Mucosa of descending colon (tissue), 3 donors: ENCODE results near the gene CCDC190. TPM values are rescaled to one million over a fixed set of nuclear protein-coding genes. Genes with fewer than 3 reads are reported as not detected.

Experiments used
- ATAC-seq: fragments of 200-7000 bp; cut with Tn5 transposase; one replicate; pipeline ENCODE4 v1.9.1; 2020; ENCODE audit warnings: mild to moderate bottlenecking, moderate library complexity
- DNase-seq, 3 donors: peaks; one replicate each; pipeline ENCODE4 v3.0.0-alpha.2; 2020
- H3K36me3 ChIP-seq: fragments of 200-600 bp; one replicate; pipeline ENCODE4 v1.8.0; 2021; ENCODE audit warnings: low read depth, mild to moderate bottlenecking
- H3K4me1 ChIP-seq: fragments of 200-600 bp; one replicate; pipeline ENCODE4 v1.8.0; 2021; ENCODE audit warnings: low read depth, mild to moderate bottlenecking
- H3K4me3 ChIP-seq: fragments of 200-600 bp; one replicate; pipeline ENCODE4 v1.8.0; 2021; ENCODE audit warnings: mild to moderate bottlenecking
- H3K9me3 ChIP-seq: fragments of 200-600 bp; one replicate; pipeline ENCODE4 v1.8.0; 2021; ENCODE audit warnings: mild to moderate bottlenecking
- intact Hi-C, 2 donors: fragments of 100-400 bp; cut with DNase I in 1 of 2; cut with micrococcal nuclease in 1 of 2; formaldehyde crosslinking; loops; one replicate each; pipeline versions ENCODE4 v1.11.0 to v1.11.1; 2022; cut with DNase I, micrococcal nuclease
- total RNA-seq, 3 donors: library from RNA; stranded (reverse); fragmentation: NEBNext Ultra II Directional in 2 of 3; extraction: Animal tissue kit (Norgen Biotek cat#: 25700) in 2 of 3; gene quantifications; one replicate each; pipeline versions ENCODE4 v1.2.1 to v1.2.4, GENCODE V29; 2021 to 2023
- TF ChIP-seq, protein P1 (sequence below): fragments of 200-600 bp; IDR thresholded peaks from one replicate; pipeline ENCODE4 v1.8.0; 2022; ENCODE audit warnings: antibody characterized with exemption, mild to moderate bottlenecking
- donor health status: DM: no; HTN: no; CAD: no; lungs with moderate emphysema.
- donor health status: DM: no; HTN: no; CAD: no.
- donor health status: DM: no; HTN: yes; CAD: no.

The CCDC190 gene
- total RNA-seq, 3 donors from 2014 or later = not detected

DNA sequence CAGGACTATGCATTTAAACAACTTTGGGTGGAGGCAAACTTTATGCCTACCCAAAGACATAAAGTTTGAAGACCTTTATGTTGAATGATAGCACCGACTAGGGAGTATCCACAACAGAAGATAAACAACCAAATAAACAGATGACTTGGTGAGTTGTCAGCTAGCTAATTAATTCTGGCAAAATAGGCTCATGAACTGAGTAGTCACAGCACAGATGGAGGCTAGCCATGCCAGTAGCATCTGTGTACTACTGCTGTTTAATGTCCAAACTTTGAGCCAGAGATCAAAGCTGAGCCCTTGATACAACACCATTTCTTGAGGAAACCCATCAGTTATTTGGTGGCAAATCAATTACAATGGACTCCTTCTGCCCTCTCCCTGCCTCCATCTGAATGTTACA lies 40.3 kb upstream of the CCDC190 start:
- Histone ChIP-seq H3K4me3 (no peak overlapping the region), H3K4me1 (no peaks in the 10 kb centered on the region), H3K9me3 (no peaks in the 10 kb centered on the region), H3K36me3 (no peaks in the 10 kb centered on the region)
- TF ChIP-seq, protein P1, sequence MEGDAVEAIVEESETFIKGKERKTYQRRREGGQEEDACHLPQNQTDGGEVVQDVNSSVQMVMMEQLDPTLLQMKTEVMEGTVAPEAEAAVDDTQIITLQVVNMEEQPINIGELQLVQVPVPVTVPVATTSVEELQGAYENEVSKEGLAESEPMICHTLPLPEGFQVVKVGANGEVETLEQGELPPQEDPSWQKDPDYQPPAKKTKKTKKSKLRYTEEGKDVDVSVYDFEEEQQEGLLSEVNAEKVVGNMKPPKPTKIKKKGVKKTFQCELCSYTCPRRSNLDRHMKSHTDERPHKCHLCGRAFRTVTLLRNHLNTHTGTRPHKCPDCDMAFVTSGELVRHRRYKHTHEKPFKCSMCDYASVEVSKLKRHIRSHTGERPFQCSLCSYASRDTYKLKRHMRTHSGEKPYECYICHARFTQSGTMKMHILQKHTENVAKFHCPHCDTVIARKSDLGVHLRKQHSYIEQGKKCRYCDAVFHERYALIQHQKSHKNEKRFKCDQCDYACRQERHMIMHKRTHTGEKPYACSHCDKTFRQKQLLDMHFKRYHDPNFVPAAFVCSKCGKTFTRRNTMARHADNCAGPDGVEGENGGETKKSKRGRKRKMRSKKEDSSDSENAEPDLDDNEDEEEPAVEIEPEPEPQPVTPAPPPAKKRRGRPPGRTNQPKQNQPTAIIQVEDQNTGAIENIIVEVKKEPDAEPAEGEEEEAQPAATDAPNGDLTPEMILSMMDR = no peak
- DNase-seq = no peak
- intact Hi-C loops = no loop called here
- no peak for ATAC-seq

DNA sequence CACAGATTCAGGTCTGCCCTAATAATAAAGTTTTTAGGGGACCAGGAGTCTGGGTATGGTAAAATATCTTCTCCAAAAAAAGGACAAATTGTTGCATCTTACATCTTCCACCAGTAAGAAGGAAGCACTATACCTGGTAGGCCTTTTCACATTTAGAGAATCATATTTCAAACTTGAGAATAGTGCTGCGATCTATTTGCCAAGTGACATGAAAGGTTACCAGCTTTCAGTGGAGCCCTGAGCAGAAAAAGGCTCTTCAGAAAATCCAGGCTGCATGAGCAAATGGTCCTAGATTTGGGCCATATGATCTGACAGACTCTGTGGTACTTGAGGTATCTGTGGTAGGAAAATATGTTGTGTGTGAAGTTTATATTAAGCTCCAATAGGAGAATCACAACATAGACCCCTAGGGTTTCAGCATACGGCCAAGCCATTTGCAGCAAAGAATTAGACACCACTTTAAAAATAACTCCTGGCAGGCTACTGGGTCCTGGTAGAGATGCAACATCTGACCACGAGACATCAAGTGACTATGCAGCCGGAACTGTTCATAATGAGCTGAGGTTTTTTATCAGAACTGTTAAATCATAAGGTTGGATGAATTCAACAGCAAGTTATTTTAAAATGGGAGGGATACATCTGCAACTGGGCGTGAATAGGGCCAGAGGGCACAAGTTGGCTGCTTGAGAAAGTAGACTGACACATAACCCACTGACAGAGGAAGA lies 38.6 kb upstream of the CCDC190 start:
- Histone ChIP-seq H3K9me3 (no peaks in the 10 kb centered on the region), H3K4me3 (no peak overlapping the region), H3K36me3 (no peaks in the 10 kb centered on the region), H3K4me1 (no peaks in the 10 kb centered on the region)
- intact Hi-C loops = no loop called here
- no peak for DNase-seq
- no peak for ATAC-seq
- TF ChIP-seq, protein P1 = no peak

DNA sequence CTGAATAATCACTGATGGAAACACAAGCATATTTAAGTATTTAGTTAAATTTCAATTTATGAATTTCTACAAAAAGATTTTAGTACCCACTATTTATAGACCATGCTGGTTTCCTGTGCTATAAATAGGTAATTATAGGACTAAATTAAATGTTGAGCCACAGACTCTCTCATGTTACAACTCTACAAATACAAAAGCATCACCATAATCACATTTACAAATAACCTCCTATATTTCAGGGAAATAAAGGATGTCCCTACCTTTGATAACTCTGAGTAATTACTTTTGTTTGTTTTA lies 32.6 kb upstream of the CCDC190 start:
- DNase-seq = no peak
- no peak for ATAC-seq
- Histone ChIP-seq H3K36me3 (no peaks in the 10 kb centered on the region), H3K4me3 (no peak overlapping the region), H3K4me1 (no peaks in the 10 kb centered on the region), H3K9me3 (no peaks in the 10 kb centered on the region)
- intact Hi-C loops = no loop called here
- TF ChIP-seq, protein P1 = no peak

DNA sequence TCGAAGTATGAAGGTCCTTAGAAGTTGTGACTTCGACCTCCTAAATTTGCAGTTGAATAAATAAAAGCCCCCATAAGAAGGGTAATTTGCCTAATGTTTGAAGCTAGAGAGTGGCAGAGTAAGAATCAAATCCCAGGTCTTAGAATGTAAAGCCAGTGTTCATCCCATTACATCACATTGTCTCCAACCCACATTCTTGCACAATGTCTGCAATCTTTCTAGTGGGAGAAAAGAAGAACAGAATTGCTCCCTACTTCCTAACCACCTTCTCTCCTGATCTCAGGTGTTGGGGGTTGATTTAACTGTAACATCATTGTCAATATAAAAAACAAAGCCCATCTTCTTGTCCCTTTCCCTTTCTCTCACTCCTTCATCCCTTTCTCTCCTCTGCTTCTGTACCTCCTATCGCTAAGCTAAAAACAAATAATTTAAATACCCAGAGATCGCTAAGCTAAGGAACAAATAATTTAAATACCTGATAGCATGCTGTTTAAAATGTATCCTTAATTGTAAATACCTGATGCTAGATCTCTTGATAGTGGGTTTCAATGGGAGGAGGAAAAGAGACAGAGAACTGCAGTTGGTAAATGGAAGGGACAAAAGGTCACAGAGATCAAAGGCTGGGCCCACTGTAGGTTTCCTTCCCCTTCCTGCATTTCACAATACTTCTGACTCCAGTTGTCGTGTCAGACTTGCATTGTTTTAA lies 32.1 kb upstream of the CCDC190 start:
- no peak overlapping the region for H3K4me3 ChIP-seq
- no peaks in the 10 kb centered on the region for H3K36me3 ChIP-seq
- intact Hi-C loops = no loop called here
- H3K4me1 ChIP-seq = no peaks in the 10 kb centered on the region
- H3K9me3 ChIP-seq = no peaks in the 10 kb centered on the region
- no peak for DNase-seq
- ATAC-seq = no peak
- TF ChIP-seq, protein P1 = no peak

DNA sequence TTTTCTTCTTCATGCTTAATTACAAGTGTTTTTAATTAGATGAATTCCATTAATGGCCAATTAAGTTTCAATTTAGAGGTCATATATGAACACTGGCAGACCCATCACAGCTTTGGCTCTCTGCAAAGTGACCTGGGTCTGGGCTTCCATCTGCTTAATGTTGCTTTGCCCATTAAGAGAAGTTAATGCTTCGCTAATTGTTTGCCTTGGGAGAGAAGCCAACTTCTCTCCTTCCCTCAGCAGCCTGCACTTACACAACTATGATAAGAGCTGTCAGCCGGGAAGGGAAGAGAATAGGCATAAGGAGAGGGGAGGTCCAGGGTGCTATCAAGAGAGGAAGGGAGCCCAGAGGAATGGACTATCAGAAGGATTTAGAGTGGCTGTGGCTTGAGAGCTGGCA lies 29.0 kb upstream of the CCDC190 start:
- no peaks in the 10 kb centered on the region for H3K9me3 ChIP-seq
- TF ChIP-seq, protein P1 = no peak
- no peaks in the 10 kb centered on the region for H3K36me3 ChIP-seq
- ATAC-seq (no peak), DNase-seq (no peak)
- no peaks in the 10 kb centered on the region for H3K4me1 ChIP-seq
- H3K4me3 ChIP-seq = no peak overlapping the region
- intact Hi-C loops = no loop called here
